Measurements from ENCODE around the gene DBN1.
A peak's percentile ranks its signal among the peaks of the same experiment; 100 is the strongest.

DBN1 gene

DNA sequence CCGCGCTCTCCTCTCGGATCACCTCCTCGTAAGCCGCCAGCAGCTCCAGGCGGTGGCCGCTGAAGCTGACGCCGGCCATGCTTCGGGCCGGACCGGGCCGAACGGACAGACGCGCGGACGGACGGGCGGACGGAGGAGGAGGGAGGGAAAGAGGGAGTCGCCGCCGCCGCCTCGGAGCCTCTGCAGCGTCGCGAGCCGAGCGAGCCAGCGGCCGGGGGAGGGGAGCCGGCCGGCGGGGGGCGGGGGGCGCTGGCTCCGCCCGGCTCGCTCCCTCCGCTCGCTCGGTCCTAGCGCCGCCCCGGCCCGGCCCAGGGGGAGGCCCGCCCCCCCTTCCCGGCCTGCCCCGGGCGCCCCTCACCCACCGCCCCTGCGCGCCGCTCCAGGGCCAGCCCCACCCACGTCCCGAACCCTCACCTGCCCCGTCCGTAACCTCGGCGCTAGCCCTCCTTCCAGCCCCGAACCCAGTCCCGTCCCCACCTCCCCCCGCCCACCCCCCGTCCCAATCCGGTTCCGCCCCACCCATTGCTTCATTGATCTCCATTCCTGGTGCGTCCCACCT lies at the start of gene DBN1:
Gene DBN1, minus strand, starts transcription at position 192 of the 559 bp plus-strand sequence. Its CDS starts 113 bp downstream, at position 79.
- Histone ChIP-seq H3K36me3 (ENCODE audit: control insufficient read depth, insufficient read depth, low read length, severe bottlenecking) (no peaks in the 10 kb centered on the region), H3K9me3 (ENCODE audit: control insufficient read depth, low read length) (no peaks in the 10 kb centered on the region), H3K4me1 (ENCODE audit: control insufficient read depth, insufficient read depth, low read length) (peaks cover 55% of the 10 kb centered on the region), H3K4me3 (ENCODE audit: low read length) (peak within 1 kb of the TSS; percentile 82), H3K9ac (ENCODE audit: low read length) (peak within 1 kb of the TSS; percentile 87), H3K27me3 (replicated peaks; ENCODE audit: control insufficient read depth, insufficient read depth, low read length) (no peaks in the 10 kb centered on the region)
- peak; percentile 87 for DNase-seq (ENCODE audit: low read depth)

- no peak for DNase-seq (ENCODE audit: low read depth)
- no peak overlapping the region for H3K4me3 ChIP-seq (ENCODE audit: low read length)
- H3K27me3 ChIP-seq (replicated peaks; ENCODE audit: control insufficient read depth, insufficient read depth, low read length), result no peaks in the 10 kb centered on the region
- peaks cover 7% of the 10 kb centered on the region for H3K4me1 ChIP-seq (ENCODE audit: control insufficient read depth, insufficient read depth, low read length)
- no peaks in the 10 kb centered on the region for H3K9me3 ChIP-seq (ENCODE audit: control insufficient read depth, low read length)
- H3K9ac ChIP-seq (ENCODE audit: low read length), result no peak overlapping the region
- H3K36me3 ChIP-seq (ENCODE audit: control insufficient read depth, insufficient read depth, low read length, severe bottlenecking), result peaks cover 64% of the 10 kb centered on the region
Observed at GRCh38 chr5:177520916-177521513, 47.6 kb upstream of the DBN1 start.

DNA sequence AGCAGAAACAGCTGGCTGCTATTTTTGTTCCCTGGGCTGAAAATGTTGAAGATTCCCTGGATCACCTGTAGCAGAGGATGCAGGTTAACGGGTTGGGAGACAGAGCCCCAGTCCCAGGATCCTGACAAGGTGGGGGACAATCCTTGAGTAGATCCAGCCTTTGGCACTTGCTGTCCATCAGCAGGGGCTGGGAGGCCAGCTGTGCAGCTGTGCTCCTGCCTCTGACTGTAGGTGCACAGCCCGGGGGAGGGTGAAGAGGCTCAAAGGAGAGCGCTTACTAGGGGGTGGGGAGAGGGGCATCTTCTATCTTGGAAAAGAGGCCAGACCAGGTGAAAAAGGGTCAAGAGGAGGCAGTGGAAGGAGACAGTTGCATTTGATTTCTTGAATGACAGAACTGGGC lies 46.8 kb upstream of the DBN1 start:
- Histone ChIP-seq H3K9me3 (ENCODE audit: control insufficient read depth, low read length) (no peaks in the 10 kb centered on the region), H3K27me3 (replicated peaks; ENCODE audit: control insufficient read depth, insufficient read depth, low read length) (no peaks in the 10 kb centered on the region), H3K4me1 (ENCODE audit: control insufficient read depth, insufficient read depth, low read length) (peaks cover 14% of the 10 kb centered on the region), H3K9ac (ENCODE audit: low read length) (no peak overlapping the region), H3K36me3 (ENCODE audit: control insufficient read depth, insufficient read depth, low read length, severe bottlenecking) (peaks cover 63% of the 10 kb centered on the region), H3K4me3 (ENCODE audit: low read length) (no peak overlapping the region)
- no peak for DNase-seq (ENCODE audit: low read depth)

DNA sequence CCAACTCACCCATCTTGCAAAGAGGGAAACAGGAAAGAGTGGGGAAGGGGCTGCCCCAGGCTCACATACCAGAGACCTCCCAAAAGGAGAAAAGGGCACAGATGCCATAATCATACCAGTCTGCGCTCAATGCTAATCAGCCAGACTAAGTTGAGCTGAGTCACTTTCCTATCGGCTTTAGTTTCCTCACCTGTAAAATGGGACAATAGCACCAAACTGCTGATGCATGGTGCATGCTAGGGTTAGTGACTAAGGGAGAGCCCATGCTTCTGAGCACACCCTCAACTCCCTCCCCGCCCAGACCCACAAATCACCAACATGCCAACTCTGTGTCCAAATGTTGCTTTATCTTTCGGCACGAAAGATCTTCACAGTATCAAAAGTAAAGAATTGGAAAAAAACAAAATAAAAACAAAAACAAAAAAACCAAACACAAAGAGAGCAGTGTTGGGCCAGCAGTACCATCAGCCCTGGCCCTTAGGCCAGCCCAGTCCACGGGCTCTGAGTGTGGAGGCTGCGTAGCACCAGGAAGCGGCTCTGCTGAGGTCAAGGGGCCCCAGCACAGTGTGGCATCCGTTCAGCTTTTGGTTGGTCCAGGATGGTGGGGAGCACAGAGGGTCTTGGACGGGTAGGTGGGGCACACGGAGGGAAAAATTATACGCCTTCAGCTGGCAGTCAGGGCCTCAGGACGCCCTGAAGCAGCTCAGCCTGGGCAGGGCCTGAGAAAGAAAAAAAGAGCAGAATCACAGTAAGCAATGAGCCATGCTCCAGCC lies 46.2 kb upstream of the DBN1 start:
- H3K36me3 ChIP-seq (ENCODE audit: control insufficient read depth, insufficient read depth, low read length, severe bottlenecking), result peaks cover 63% of the 10 kb centered on the region

GRCh38 chr5:177516601-177517568 lies 43.5 kb upstream of the DBN1 start, which contains the start of gene DDX41:
DDX41 (minus strand) TSS chr5:177516961; CDS start chr5:177516945, 16 bp downstream.
- H3K36me3 ChIP-seq (ENCODE audit: control insufficient read depth, insufficient read depth, low read length, severe bottlenecking), result peaks cover 67% of the 10 kb centered on the region
- no peaks in the 10 kb centered on the region for H3K9me3 ChIP-seq (ENCODE audit: control insufficient read depth, low read length)
- H3K4me1 ChIP-seq (ENCODE audit: control insufficient read depth, insufficient read depth, low read length), result peaks cover 19% of the 10 kb centered on the region
- H3K4me3 ChIP-seq (ENCODE audit: low read length), result peak within 1 kb of the TSS; percentile 92
- H3K9ac ChIP-seq (ENCODE audit: low read length), result peak within 1 kb of the TSS; percentile 94
- no peaks in the 10 kb centered on the region for H3K27me3 ChIP-seq (replicated peaks; ENCODE audit: control insufficient read depth, insufficient read depth, low read length)
- DNase-seq (ENCODE audit: low read depth), result peak; percentile 99

More for the DNA sequence above, 46.2 kb upstream of the DBN1 start:
- H3K4me1 ChIP-seq (ENCODE audit: control insufficient read depth, insufficient read depth, low read length), result peaks cover 19% of the 10 kb centered on the region
- no peaks in the 10 kb centered on the region for H3K9me3 ChIP-seq (ENCODE audit: control insufficient read depth, low read length)
- no peak overlapping the region for H3K4me3 ChIP-seq (ENCODE audit: low read length)
- H3K9ac ChIP-seq (ENCODE audit: low read length), result peak overlapping the region; percentile 8
- no peaks in the 10 kb centered on the region for H3K27me3 ChIP-seq (replicated peaks; ENCODE audit: control insufficient read depth, insufficient read depth, low read length)
- DNase-seq (ENCODE audit: low read depth), result no peak

DNA sequence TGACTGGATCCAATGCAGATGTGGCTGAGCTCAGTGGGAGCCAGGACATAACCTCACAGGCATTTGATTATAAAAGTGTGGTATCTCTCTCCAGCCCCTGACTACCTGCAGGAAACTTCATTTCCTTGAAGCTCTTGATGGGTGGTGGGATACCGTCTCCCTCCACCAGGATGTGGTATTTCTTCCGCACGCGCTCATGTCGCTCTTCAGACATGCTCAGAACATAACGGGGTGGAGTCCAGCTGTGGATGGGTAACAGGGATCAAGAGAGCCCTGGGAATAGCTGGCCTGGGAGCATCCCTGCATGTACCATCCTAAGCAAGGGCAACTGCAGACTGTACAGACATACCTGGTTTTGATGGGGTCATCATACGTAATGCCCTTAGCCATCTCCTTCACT lies 42.1 kb upstream of the DBN1 start:
- H3K4me3 ChIP-seq (ENCODE audit: low read length), result peak overlapping the region; percentile 92
- no peaks in the 10 kb centered on the region for H3K9me3 ChIP-seq (ENCODE audit: control insufficient read depth, low read length)
- peaks cover 67% of the 10 kb centered on the region for H3K36me3 ChIP-seq (ENCODE audit: control insufficient read depth, insufficient read depth, low read length, severe bottlenecking)
- peaks cover 22% of the 10 kb centered on the region for H3K4me1 ChIP-seq (ENCODE audit: control insufficient read depth, insufficient read depth, low read length)
- H3K9ac ChIP-seq (ENCODE audit: low read length), result peak overlapping the region; percentile 94
- no peak for DNase-seq (ENCODE audit: low read depth)
- H3K27me3 ChIP-seq (replicated peaks; ENCODE audit: control insufficient read depth, insufficient read depth, low read length), result no peaks in the 10 kb centered on the region

- H3K36me3 ChIP-seq (ENCODE audit: control insufficient read depth, insufficient read depth, low read length, severe bottlenecking), result peaks cover 61% of the 10 kb centered on the region
Observed at GRCh38 chr5:177514541-177514940, 41.1 kb upstream of the DBN1 start.

DNA sequence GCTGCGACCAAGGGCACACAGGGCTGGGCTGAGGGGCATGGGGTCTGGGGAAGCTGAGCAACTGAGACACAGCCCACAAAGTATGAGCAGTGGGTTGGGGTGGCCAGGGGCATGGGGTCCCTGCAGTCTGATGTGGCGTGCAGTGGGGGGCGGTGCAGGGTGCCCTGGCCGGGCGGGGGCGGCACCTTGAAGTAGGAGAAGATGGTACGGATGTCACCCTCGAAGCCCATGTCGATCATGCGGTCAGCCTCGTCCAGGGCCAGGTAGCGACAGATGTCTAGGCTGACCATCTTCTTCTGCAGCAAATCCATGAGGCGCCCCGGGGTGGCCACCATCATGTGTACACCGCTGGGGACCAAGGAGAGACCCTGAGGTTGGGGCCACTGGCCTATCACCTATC lies 40.1 kb upstream of the DBN1 start:
- H3K36me3 ChIP-seq (ENCODE audit: control insufficient read depth, insufficient read depth, low read length, severe bottlenecking), result peaks cover 58% of the 10 kb centered on the region
- DNase-seq (ENCODE audit: low read depth), result no peak

More at GRCh38 chr5:177514541-177514940, 41.1 kb upstream of the DBN1 start:
- peak overlapping the region; percentile 94 for H3K9ac ChIP-seq (ENCODE audit: low read length)
- H3K4me3 ChIP-seq (ENCODE audit: low read length), result no peak overlapping the region
- peaks cover 22% of the 10 kb centered on the region for H3K4me1 ChIP-seq (ENCODE audit: control insufficient read depth, insufficient read depth, low read length)
- H3K9me3 ChIP-seq (ENCODE audit: control insufficient read depth, low read length), result no peaks in the 10 kb centered on the region
- DNase-seq (ENCODE audit: low read depth), result no peak
- H3K27me3 ChIP-seq (replicated peaks; ENCODE audit: control insufficient read depth, insufficient read depth, low read length), result no peaks in the 10 kb centered on the region

GRCh38 chr5:177512736-177513380 lies 39.4 kb upstream of the DBN1 start:
- no peak overlapping the region for H3K9ac ChIP-seq (ENCODE audit: low read length)
- H3K27me3 ChIP-seq (replicated peaks; ENCODE audit: control insufficient read depth, insufficient read depth, low read length), result no peaks in the 10 kb centered on the region
- DNase-seq (ENCODE audit: low read depth), result no peak
- peaks cover 58% of the 10 kb centered on the region for H3K36me3 ChIP-seq (ENCODE audit: control insufficient read depth, insufficient read depth, low read length, severe bottlenecking)
- H3K4me1 ChIP-seq (ENCODE audit: control insufficient read depth, insufficient read depth, low read length), result peaks cover 18% of the 10 kb centered on the region
- no peak overlapping the region for H3K4me3 ChIP-seq (ENCODE audit: low read length)
- no peaks in the 10 kb centered on the region for H3K9me3 ChIP-seq (ENCODE audit: control insufficient read depth, low read length)

More for the DNA sequence above, 40.1 kb upstream of the DBN1 start:
- no peak overlapping the region for H3K9ac ChIP-seq (ENCODE audit: low read length)
- no peaks in the 10 kb centered on the region for H3K9me3 ChIP-seq (ENCODE audit: control insufficient read depth, low read length)
- no peak overlapping the region for H3K4me3 ChIP-seq (ENCODE audit: low read length)
- no peaks in the 10 kb centered on the region for H3K27me3 ChIP-seq (replicated peaks; ENCODE audit: control insufficient read depth, insufficient read depth, low read length)
- H3K4me1 ChIP-seq (ENCODE audit: control insufficient read depth, insufficient read depth, low read length), result peaks cover 18% of the 10 kb centered on the region

DNA sequence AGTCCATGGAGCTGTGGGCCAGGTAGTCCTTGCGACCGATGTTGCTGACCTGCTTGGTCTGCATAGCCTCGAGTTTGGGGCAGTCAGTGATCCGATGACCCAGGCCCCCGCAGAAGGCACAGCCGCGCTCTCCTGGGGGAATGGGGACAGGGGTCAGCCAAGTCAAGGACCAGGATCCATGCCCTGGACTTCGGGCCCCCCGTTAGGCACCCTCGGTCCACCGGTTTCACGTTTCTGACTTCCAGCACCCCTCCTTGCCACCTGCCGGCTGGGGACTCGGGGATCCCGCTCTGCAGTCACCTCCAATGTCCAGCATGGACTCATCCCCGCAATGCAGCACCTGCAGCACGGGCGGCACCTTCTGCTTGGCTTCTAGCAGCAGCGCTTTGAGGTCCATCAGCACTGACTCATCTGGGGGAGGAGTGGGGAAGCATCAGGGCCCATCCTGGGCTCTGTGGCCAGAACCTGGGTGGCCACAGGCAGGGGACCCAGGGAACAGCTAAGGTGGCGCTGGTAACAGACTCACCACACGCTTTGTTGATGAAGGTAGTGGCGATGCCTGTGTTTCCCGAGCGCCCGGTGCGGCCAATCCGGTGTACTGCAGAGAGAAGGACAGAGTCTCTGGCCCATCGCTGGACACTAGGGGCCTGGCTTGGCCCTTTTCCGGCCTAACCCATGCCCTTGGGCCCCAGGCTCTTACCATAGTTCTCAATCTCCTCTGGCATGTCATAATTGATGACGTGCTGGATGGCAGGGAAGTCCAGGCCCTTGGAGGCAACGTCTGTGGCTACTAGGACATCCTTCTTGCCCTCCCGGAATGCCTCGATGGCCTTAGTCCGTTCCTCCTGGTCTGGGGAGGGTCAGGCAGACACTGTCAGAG lies 38.6 kb upstream of the DBN1 start:
- Histone ChIP-seq H3K36me3 (ENCODE audit: control insufficient read depth, insufficient read depth, low read length, severe bottlenecking) (peaks cover 58% of the 10 kb centered on the region), H3K9ac (ENCODE audit: low read length) (no peak overlapping the region), H3K4me3 (ENCODE audit: low read length) (no peak overlapping the region), H3K4me1 (ENCODE audit: control insufficient read depth, insufficient read depth, low read length) (peaks cover 18% of the 10 kb centered on the region), H3K27me3 (replicated peaks; ENCODE audit: control insufficient read depth, insufficient read depth, low read length) (no peaks in the 10 kb centered on the region), H3K9me3 (ENCODE audit: control insufficient read depth, low read length) (no peaks in the 10 kb centered on the region)
- DNase-seq (ENCODE audit: low read depth), result no peak

Measured in adipocyte (in vitro differentiated cells).